WTC11 (cell line): ENCODE results near the gene LCAT. TPM values are rescaled to one million over a fixed set of nuclear protein-coding genes. Genes with fewer than 3 reads are reported as not detected.

Source experiments
- ATAC-seq: fragments of 200-7000 bp; cut with Tn5 transposase; 2 replicates; pipeline ENCODE4 v1.10.0; 2021; ENCODE audit warnings: mild to moderate bottlenecking, moderate library complexity
- CTCF ChIA-PET: fragments of 300-600 bp; sonication (Branson Sonifier 250); formaldehyde crosslinking; loops from one replicate; lab custom pipeline; 2021; ENCODE audit warnings: antibody characterized with exemption; lab: Charles Lee
- POLR2A ChIA-PET: fragments of 350-600 bp; sonication (Branson Sonifier 250); formaldehyde crosslinking; loops from one replicate; lab custom pipeline; 2021; ENCODE audit warnings: antibody characterized with exemption; lab: Charles Lee
- DNase-seq: peaks from one replicate; pipeline ENCODE4 v3.0.0; 2021; ENCODE audit warnings: low spot score
- H3K27ac Mint-ChIP-seq: 2 replicates; pipeline ENCODE4 v1.8.0; 2021; ENCODE audit warnings: mixed read lengths
- H3K27me3 Mint-ChIP-seq: 2 replicates; pipeline ENCODE4 v1.8.0; 2021; ENCODE audit warnings: low read depth, mild to moderate bottlenecking, moderate library complexity, mixed read lengths
- H3K36me3 Mint-ChIP-seq: 2 replicates; pipeline ENCODE4 v1.8.0; 2021; ENCODE audit warnings: mixed read lengths
- H3K4me1 Mint-ChIP-seq: 2 replicates; pipeline ENCODE4 v1.8.0; 2022; ENCODE audit warnings: mixed read lengths
- H3K4me3 Mint-ChIP-seq: 2 replicates; pipeline ENCODE4 v1.8.0; 2021; ENCODE audit warnings: mild to moderate bottlenecking, moderate library complexity, mixed read lengths
- H3K9me3 Mint-ChIP-seq: 2 replicates; pipeline ENCODE4 v1.8.0; 2021; ENCODE audit warnings: mixed read lengths
- ATF1 ChIP-seq: sonication (generic); formaldehyde crosslinking; IDR thresholded peaks from 2 replicates; pipeline ENCODE4 v1.8.1; 2023; ENCODE audit warnings: mild to moderate bottlenecking, moderate library complexity, missing genetic modification reagents
- ELF4 ChIP-seq: sonication (generic); formaldehyde crosslinking; IDR thresholded peaks from 2 replicates; pipeline ENCODE4 v1.8.1; 2022; ENCODE audit warnings: low read depth, mild to moderate bottlenecking, moderate library complexity, missing genetic modification reagents
- GABPB1 ChIP-seq: sonication (generic); formaldehyde crosslinking; IDR thresholded peaks from 2 replicates; pipeline ENCODE4 v1.8.1; 2023; ENCODE audit warnings: mild to moderate bottlenecking, missing genetic modification reagents
- JAZF1 ChIP-seq: fragments of 250-450 bp; sonication (Bioruptor Pico); IDR thresholded peaks from 2 replicates; pipeline ENCODE4 v1.9.0; 2021; ENCODE audit warnings: moderate library complexity, mild to moderate bottlenecking, inconsistent platforms
- KAT7 ChIP-seq: sonication (generic); formaldehyde crosslinking; IDR thresholded peaks from 2 replicates; pipeline ENCODE4 v1.8.1; 2023; ENCODE audit warnings: missing genetic modification reagents, mild to moderate bottlenecking, borderline replicate concordance
- MYBL2 ChIP-seq: sonication (generic); formaldehyde crosslinking; IDR thresholded peaks from 2 replicates; pipeline ENCODE4 v1.8.1; 2023; ENCODE audit warnings: mild to moderate bottlenecking, moderate library complexity, missing genetic modification reagents
- NFATC4 ChIP-seq: fragments of 250-450 bp; sonication (Bioruptor Pico); IDR thresholded peaks from 2 replicates; pipeline ENCODE4 v1.9.0; 2021; ENCODE audit warnings: mild to moderate bottlenecking
- RELA ChIP-seq: sonication (generic); formaldehyde crosslinking; IDR thresholded peaks from 2 replicates; pipeline ENCODE4 v1.8.1; 2022; ENCODE audit warnings: missing genetic modification reagents, mild to moderate bottlenecking, borderline replicate concordance
- RORB ChIP-seq: fragments of 250-450 bp; sonication (Bioruptor Pico); IDR thresholded peaks from 2 replicates; pipeline ENCODE4 v1.9.0; 2021; ENCODE audit warnings: mild to moderate bottlenecking
- TP53 ChIP-seq: sonication (generic); formaldehyde crosslinking; IDR thresholded peaks from 2 replicates; pipeline ENCODE4 v1.8.1; 2023; ENCODE audit warnings: mild to moderate bottlenecking, missing genetic modification reagents
- ZNF138 ChIP-seq: sonication (generic); formaldehyde crosslinking; conservative IDR thresholded peaks from 2 replicates; pipeline ENCODE4 v1.8.1; 2022; ENCODE audit warnings: mild to moderate bottlenecking, moderate library complexity, missing genetic modification reagents
- ZNF232 ChIP-seq: sonication (generic); formaldehyde crosslinking; IDR thresholded peaks from 2 replicates; pipeline ENCODE4 v1.8.0; 2022; ENCODE audit warnings: mild to moderate bottlenecking, missing genetic modification reagents
- ZNF317 ChIP-seq: sonication (generic); formaldehyde crosslinking; IDR thresholded peaks from 2 replicates; pipeline ENCODE4 v1.8.1; 2023; ENCODE audit warnings: low read depth, mild to moderate bottlenecking, moderate library complexity, missing genetic modification reagents, borderline replicate concordance
- ZNF423 ChIP-seq: fragments of 250-450 bp; sonication (Bioruptor Pico); IDR thresholded peaks from 2 replicates; pipeline ENCODE4 v2.1.2; 2022; ENCODE audit warnings: mild to moderate bottlenecking, moderate library complexity
- total RNA-seq: library from RNA; stranded (reverse); gene quantifications from 3 replicates; pipeline ENCODE4 v1.2.3, GENCODE V29; 2021
- TF ChIP-seq, protein P1 (sequence below): sonication (generic); formaldehyde crosslinking; IDR thresholded peaks from 2 replicates; pipeline ENCODE4 v1.8.1; 2023; ENCODE audit warnings: mild to moderate bottlenecking, missing genetic modification reagents, borderline replicate concordance
- TF ChIP-seq, protein P2 (sequence below): fragments of 250-450 bp; sonication (Bioruptor Pico); conservative IDR thresholded peaks from 2 replicates; pipeline ENCODE4 v1.9.0; 2021; ENCODE audit warnings: mild to moderate bottlenecking
- TF ChIP-seq, protein P3 (sequence below): fragments of 250-450 bp; sonication (Bioruptor Pico); IDR thresholded peaks from 2 replicates; pipeline ENCODE4 v1.8.0; 2021; ENCODE audit warnings: mild to moderate bottlenecking
- TF ChIP-seq, protein P4 (sequence below): sonication (generic); formaldehyde crosslinking; IDR thresholded peaks from 2 replicates; pipeline ENCODE4 v1.8.0; 2022; ENCODE audit warnings: mild to moderate bottlenecking, missing genetic modification reagents
- TF ChIP-seq, protein P5 (sequence below): sonication (generic); formaldehyde crosslinking; IDR thresholded peaks from 2 replicates; pipeline ENCODE4 v1.8.1; 2022; ENCODE audit warnings: mild to moderate bottlenecking, missing genetic modification reagents, moderate library complexity, borderline replicate concordance
- TF ChIP-seq, protein P6 (sequence below): sonication (generic); formaldehyde crosslinking; IDR thresholded peaks from 2 replicates; pipeline ENCODE4 v1.8.0; 2022; ENCODE audit warnings: mild to moderate bottlenecking, missing genetic modification reagents

Gene LCAT
- total RNA-seq, 1 experiment from 2014 or later, result 38.3 TPM

DNA sequence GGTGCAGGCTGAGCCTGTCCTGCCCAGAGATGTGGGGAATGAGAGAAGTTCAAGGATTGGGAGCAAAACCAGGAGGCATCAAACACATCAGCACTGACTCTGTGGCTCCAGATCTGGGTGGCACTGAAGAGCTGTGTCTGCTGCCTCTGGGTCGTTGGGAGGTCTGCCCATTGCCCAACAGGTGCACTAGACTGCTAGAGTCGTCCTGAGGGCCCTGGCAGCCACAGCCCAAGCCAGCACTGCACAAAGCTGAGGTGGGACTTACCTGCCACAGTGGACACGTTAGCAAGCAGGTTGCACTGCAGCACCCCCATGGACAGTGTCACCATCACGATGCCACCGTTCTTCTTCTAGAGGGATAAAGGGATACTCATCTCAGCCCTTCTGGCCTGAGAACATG lies 33.1 kb upstream of the LCAT start:
- Mint-ChIP-seq H3K36me3 (no peaks in the 10 kb centered on the region), H3K27me3 (peaks cover 8% of the 10 kb centered on the region; the same call in 1 of the 2 replicates), H3K4me1 (no peaks in the 10 kb centered on the region; the same call in 1 of the 2 replicates), H3K27ac (no peak overlapping the region), H3K4me3 (no peak overlapping the region), H3K9me3 (no peaks in the 10 kb centered on the region)
- TF ChIP-seq ZNF423 (CRISPR knock-in tag), result no peak
- TF ChIP-seq ATF1, result no peak
- no peak for TF ChIP-seq TP53 (CRISPR knock-in tag)
- TF ChIP-seq, protein P1, sequence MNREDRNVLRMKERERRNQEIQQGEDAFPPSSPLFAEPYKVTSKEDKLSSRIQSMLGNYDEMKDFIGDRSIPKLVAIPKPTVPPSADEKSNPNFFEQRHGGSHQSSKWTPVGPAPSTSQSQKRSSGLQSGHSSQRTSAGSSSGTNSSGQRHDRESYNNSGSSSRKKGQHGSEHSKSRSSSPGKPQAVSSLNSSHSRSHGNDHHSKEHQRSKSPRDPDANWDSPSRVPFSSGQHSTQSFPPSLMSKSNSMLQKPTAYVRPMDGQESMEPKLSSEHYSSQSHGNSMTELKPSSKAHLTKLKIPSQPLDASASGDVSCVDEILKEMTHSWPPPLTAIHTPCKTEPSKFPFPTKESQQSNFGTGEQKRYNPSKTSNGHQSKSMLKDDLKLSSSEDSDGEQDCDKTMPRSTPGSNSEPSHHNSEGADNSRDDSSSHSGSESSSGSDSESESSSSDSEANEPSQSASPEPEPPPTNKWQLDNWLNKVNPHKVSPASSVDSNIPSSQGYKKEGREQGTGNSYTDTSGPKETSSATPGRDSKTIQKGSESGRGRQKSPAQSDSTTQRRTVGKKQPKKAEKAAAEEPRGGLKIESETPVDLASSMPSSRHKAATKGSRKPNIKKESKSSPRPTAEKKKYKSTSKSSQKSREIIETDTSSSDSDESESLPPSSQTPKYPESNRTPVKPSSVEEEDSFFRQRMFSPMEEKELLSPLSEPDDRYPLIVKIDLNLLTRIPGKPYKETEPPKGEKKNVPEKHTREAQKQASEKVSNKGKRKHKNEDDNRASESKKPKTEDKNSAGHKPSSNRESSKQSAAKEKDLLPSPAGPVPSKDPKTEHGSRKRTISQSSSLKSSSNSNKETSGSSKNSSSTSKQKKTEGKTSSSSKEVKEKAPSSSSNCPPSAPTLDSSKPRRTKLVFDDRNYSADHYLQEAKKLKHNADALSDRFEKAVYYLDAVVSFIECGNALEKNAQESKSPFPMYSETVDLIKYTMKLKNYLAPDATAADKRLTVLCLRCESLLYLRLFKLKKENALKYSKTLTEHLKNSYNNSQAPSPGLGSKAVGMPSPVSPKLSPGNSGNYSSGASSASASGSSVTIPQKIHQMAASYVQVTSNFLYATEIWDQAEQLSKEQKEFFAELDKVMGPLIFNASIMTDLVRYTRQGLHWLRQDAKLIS (CRISPR knock-in tag), result no peak
- no peak for TF ChIP-seq ZNF138 (CRISPR knock-in tag)
- no peak for TF ChIP-seq RORB (CRISPR knock-in tag)
- no peak for TF ChIP-seq ELF4 (CRISPR knock-in tag)
- TF ChIP-seq JAZF1 (CRISPR knock-in tag), result no peak
- ChIA-PET CTCF (interaction anchor here (1.4 kb wide), 1 partner anchor 64 kb away, joined by 4 read pairs; no protein-coding TSS in a partner anchor), POLR2A (no interaction called here)
- no peak for DNase-seq
- no peak for ATAC-seq

DNA sequence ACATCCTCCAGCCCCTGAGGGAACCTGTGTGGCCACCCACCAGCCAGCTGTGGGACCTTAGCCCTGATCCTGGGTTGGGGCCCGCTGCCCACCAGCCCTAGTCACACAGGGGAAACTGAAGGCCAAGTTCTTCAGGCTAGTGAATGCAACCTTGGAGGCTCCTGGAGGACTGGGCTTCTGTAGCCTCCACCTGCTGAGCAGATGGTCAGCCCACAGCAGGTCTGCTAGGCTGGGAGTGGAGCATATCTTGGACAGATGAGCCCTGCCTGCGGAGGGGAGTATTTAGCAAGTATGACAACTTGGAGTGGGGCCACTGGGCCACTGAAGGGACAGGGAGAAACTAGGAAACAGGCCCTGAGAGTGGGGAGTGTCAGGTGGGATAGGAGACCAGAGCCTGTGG lies 32.3 kb upstream of the LCAT start:
- ChIA-PET CTCF (no interaction called here), POLR2A (interaction anchor here (0.5 kb wide), 1 partner anchor 1376 kb away, joined by 8 read pairs; no protein-coding TSS in a partner anchor)
- Mint-ChIP-seq H3K4me1 (no peaks in the 10 kb centered on the region; the same call in 1 of the 2 replicates), H3K27ac (peak overlapping the region; percentile 8; the same call in 1 of the 2 replicates), H3K36me3 (no peaks in the 10 kb centered on the region), H3K9me3 (no peaks in the 10 kb centered on the region), H3K4me3 (no peak overlapping the region), H3K27me3 (peaks cover 8% of the 10 kb centered on the region; the same call in 1 of the 2 replicates)
- DNase-seq (no peak), ATAC-seq (no peak)
- TF ChIP-seq KAT7 (CRISPR knock-in tag) (no peak), MYBL2 (CRISPR knock-in tag) (no peak), NFATC4 (CRISPR knock-in tag) (no peak), ZNF232 (no peak), ZNF317 (CRISPR knock-in tag) (no peak), RELA (no peak), RORB (CRISPR knock-in tag) (no peak), ZNF423 (CRISPR knock-in tag) (no peak), GABPB1 (CRISPR knock-in tag) (no peak)
- TF ChIP-seq, protein P2, sequence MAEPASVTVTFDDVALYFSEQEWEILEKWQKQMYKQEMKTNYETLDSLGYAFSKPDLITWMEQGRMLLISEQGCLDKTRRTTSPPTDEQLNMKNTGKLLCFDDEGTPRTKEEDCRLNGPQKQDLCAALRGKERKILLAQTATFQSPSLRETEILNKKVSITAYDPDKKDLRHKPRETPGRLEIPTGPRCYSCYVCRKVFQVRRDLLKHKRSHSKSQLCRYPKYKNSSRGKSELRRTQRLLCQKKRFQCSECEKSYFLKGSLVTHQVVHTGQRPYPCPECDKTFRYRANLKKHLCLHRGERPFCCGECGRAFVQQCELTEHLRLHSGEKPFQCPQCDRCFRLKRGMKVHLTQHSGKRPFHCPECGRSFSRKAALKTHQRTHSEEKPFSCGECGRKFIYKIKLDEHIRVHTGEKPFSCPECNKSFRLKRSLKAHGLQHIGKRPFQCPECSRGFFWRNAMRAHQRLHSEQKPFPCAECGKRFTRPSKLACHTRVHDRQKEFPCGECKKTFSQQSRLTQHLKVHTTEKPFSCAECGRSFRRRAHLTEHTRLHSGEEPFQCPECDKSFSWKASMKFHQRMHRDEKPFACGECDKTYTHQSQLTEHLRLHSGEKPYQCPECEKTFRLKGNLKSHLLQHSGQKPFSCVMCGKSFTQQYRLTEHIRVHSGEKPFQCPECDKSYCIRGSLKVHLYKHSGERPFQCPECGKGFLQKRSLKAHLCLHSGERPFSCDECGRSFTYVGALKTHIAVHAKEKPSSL (CRISPR knock-in tag), result no peak
- TF ChIP-seq, protein P3, sequence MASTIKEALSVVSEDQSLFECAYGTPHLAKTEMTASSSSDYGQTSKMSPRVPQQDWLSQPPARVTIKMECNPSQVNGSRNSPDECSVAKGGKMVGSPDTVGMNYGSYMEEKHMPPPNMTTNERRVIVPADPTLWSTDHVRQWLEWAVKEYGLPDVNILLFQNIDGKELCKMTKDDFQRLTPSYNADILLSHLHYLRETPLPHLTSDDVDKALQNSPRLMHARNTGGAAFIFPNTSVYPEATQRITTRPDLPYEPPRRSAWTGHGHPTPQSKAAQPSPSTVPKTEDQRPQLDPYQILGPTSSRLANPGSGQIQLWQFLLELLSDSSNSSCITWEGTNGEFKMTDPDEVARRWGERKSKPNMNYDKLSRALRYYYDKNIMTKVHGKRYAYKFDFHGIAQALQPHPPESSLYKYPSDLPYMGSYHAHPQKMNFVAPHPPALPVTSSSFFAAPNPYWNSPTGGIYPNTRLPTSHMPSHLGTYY, result no peak
- TF ChIP-seq, protein P4, sequence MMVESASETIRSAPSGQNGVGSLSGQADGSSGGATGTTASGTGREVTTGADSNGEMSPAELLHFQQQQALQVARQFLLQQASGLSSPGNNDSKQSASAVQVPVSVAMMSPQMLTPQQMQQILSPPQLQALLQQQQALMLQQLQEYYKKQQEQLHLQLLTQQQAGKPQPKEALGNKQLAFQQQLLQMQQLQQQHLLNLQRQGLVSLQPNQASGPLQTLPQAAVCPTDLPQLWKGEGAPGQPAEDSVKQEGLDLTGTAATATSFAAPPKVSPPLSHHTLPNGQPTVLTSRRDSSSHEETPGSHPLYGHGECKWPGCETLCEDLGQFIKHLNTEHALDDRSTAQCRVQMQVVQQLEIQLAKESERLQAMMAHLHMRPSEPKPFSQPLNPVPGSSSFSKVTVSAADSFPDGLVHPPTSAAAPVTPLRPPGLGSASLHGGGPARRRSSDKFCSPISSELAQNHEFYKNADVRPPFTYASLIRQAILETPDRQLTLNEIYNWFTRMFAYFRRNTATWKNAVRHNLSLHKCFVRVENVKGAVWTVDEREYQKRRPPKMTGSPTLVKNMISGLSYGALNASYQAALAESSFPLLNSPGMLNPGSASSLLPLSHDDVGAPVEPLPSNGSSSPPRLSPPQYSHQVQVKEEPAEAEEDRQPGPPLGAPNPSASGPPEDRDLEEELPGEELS (CRISPR knock-in tag), result no peak
- TF ChIP-seq, protein P5, sequence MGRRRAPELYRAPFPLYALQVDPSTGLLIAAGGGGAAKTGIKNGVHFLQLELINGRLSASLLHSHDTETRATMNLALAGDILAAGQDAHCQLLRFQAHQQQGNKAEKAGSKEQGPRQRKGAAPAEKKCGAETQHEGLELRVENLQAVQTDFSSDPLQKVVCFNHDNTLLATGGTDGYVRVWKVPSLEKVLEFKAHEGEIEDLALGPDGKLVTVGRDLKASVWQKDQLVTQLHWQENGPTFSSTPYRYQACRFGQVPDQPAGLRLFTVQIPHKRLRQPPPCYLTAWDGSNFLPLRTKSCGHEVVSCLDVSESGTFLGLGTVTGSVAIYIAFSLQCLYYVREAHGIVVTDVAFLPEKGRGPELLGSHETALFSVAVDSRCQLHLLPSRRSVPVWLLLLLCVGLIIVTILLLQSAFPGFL (CRISPR knock-in tag), result no peak
- TF ChIP-seq, protein P6, sequence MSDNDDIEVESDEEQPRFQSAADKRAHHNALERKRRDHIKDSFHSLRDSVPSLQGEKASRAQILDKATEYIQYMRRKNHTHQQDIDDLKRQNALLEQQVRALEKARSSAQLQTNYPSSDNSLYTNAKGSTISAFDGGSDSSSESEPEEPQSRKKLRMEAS (CRISPR knock-in tag), result no peak
